ENCODE data around the gene SLAIN1.

- TF ChIP-seq CTCF (IDR thresholded peaks at IDR 0.05) (no peak), POLR2A (IDR thresholded peaks at IDR 0.05) (no peak)
Measured at GRCh38 chr13:77760893-77761292, 63.4 kb downstream of the SLAIN1 start.
